Skin of body (tissue), 2 donors: ENCODE measurements around the gene ARPC1B. TPM values are rescaled to one million over a fixed set of nuclear protein-coding genes. Genes with fewer than 3 reads are reported as not detected.
"Not testable (repeated sequence)": the region's sequence is repeated elsewhere in the genome, so short reads cannot be mapped to it uniquely, and the experiment has no call there.

Experiments used
- DNase-seq: peaks from one replicate; lab custom pipeline; 2025; lab: John Stamatoyannopoulos, UW
- total RNA-seq: library from RNA; depleted of rRNA; stranded (reverse); fragments of >200 nt; gene quantifications from one replicate; pipeline ENCODE4 v1.2.3, GENCODE V29; 2014

The ARPC1B gene
- total RNA-seq: 42.1 TPM

GRCh38 chr7:99374111-99375064, at the start of gene ARPC1B:
Gene ARPC1B, plus strand, starts transcription at chr7:99374730. Its CDS starts 10,985 bp downstream, at chr7:99385715.
- DNase-seq: no peak

GRCh38 chr7:99325001-99325493, 49.5 kb upstream of the ARPC1B start:
- no peak for DNase-seq

- DNase-seq: peak; percentile 91
These were observed 48.7 kb upstream of the ARPC1B start, which contains the start of gene ARPC1A for GRCh38 chr7:99325592-99326407. Gene ARPC1A, plus strand, starts transcription at chr7:99325898. Its CDS starts 7,456 bp downstream, at chr7:99333354.

- DNase-seq: no peak
These were observed 48.1 kb upstream of the ARPC1B start for GRCh38 chr7:99326408-99326782.

- DNase-seq: not testable (repeated sequence)
These were observed 44.1 kb upstream of the ARPC1B start for GRCh38 chr7:99330314-99330961.

- no peak for DNase-seq
These were observed 43.5 kb upstream of the ARPC1B start for GRCh38 chr7:99331002-99331401.

GRCh38 chr7:99339595-99339994, 34.9 kb upstream of the ARPC1B start:
- DNase-seq: no peak

GRCh38 chr7:99340659-99341058, 33.9 kb upstream of the ARPC1B start:
- no peak for DNase-seq

- DNase-seq: no peak
These were observed 30.4 kb upstream of the ARPC1B start for GRCh38 chr7:99344061-99344647.

GRCh38 chr7:99350641-99351040, 23.9 kb upstream of the ARPC1B start:
- not testable (repeated sequence) for DNase-seq

GRCh38 chr7:99352247-99352646, 22.3 kb upstream of the ARPC1B start:
- DNase-seq: no peak

GRCh38 chr7:99355098-99355497, 19.4 kb upstream of the ARPC1B start:
- no peak for DNase-seq

- peak; percentile 30 for DNase-seq
These were observed 16.6 kb upstream of the ARPC1B start for GRCh38 chr7:99357701-99358490.

GRCh38 chr7:99358521-99358920, 16.0 kb upstream of the ARPC1B start:
- DNase-seq: not testable (repeated sequence)

GRCh38 chr7:99359465-99360154, 14.9 kb upstream of the ARPC1B start:
- no peak for DNase-seq

- no peak for DNase-seq
These were observed 11.7 kb upstream of the ARPC1B start for GRCh38 chr7:99362801-99363200.

- DNase-seq: no peak
These were observed 11.2 kb upstream of the ARPC1B start for GRCh38 chr7:99363286-99363685.

- DNase-seq: no peak
These were observed 9.0 kb upstream of the ARPC1B start for GRCh38 chr7:99365318-99366141.

GRCh38 chr7:99366646-99367045, 7.9 kb upstream of the ARPC1B start:
- no peak for DNase-seq
